ENCODE measurements around the gene CDHR5.

GRCh38 chr11:567011-567628 is 57.6 kb downstream of the CDHR5 start:
- no peak for TF ChIP-seq CTCF (IDR thresholded peaks at IDR 0.05; ENCODE audit: low read depth, low read length, poor library complexity, severe bottlenecking)
- no peak for TF ChIP-seq EZH2phosphoT487 (IDR thresholded peaks at IDR 0.05; ENCODE audit: borderline replicate concordance, low read length)
